Activated CD4-positive, CD25-positive, alpha-beta regulatory T cell treated with anti-CD3 and anti-CD28 coated beads, Interleukin-2, amount 50 U/mL, for 72 hours (primary cell): ENCODE measurements around the gene PYGM.

Experiments used
- DNase-seq: peaks from one replicate; pipeline ENCODE4 v3.0.0; 2021

Gene PYGM

GRCh38 chr11:64766881-64767280 lies 7.1 kb upstream of the PYGM start:
- DNase-seq, result peak; percentile 26

DNA sequence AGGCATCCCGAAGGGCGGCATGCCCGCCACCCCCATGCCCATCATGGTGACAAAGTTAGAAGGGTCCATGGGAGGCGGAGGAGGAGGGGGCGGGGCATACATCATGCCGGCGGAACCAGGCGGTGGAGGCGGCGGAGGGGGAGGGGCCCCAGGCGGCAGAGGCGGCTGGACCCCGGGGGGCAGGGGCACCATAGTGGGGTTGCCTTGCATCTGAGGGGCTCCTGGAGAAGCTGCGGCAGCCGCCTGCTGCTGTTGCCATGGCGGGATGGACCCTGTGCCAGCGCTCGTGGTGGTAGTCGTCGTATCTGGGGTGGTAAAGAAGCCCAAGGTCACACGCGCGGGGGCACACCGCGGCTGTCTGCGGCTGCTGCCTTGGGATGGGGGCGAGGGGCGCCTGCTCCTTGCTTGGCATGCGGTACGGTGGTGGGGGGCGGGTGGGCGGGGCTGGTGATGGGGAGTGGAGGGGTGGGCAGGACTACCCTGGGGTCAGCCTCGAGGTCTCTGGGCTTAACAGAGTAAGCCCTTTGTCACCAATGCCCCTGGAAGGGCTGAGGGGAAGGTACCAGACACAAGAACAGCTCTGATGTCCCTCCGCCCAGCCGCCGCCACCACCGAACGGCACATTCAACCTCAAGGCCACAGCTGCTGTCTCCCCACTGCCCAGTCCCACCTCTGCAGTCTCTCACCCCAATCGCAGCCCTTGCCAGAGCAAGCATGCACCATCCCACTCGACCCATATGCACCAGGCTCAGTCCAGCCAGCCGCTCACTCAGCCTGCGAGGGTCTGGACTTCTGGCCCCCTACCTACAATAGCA lies 6.3 kb upstream of the PYGM start:
- peak; percentile 30 for DNase-seq

GRCh38 chr11:64765291-64765850 lies 5.6 kb upstream of the PYGM start:
- DNase-seq, result peak; percentile 29

- peak; percentile 15 for DNase-seq
Observed at GRCh38 chr11:64764753-64765152, 5.0 kb upstream of the PYGM start.

DNA sequence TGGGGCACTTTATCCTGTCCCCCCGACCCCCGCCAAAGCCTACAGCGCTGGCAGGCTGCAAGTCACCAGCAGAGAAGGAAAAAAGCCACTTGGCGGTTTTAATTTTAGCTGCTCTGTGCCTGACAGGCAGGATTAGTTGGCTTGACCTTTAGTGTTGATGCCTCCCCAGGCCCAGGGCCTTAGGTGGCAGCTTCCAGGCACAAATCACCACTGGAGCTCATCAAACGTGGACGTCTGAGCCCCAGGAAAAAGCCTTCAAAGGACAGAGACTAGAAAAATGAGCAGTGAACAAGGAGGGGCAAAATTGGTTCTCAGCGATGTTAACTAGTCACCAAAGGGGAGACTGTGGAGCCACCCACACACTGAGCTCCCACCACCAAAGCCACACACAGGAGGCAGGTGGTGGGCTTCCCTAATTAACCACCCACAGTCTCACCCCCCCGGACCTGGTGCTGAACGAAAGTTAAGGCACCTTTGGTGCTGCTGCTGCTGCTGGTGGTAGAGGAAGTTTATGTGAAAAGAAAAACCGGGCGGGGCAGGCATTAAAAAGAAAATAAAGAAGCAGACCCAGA lies 4.4 kb upstream of the PYGM start:
- peak; percentile 32 for DNase-seq

GRCh38 chr11:64763526-64764039 lies 3.8 kb upstream of the PYGM start:
- DNase-seq, result peak; percentile 30

GRCh38 chr11:64762674-64763525 lies 3.1 kb upstream of the PYGM start:
- peak; percentile 28 for DNase-seq

- peak; percentile 28 for DNase-seq
Observed at GRCh38 chr11:64762277-64762673, 2.5 kb upstream of the PYGM start.

- DNase-seq, result peak; percentile 29
Observed at GRCh38 chr11:64760759-64761420, 1.1 kb upstream of the PYGM start.

DNA sequence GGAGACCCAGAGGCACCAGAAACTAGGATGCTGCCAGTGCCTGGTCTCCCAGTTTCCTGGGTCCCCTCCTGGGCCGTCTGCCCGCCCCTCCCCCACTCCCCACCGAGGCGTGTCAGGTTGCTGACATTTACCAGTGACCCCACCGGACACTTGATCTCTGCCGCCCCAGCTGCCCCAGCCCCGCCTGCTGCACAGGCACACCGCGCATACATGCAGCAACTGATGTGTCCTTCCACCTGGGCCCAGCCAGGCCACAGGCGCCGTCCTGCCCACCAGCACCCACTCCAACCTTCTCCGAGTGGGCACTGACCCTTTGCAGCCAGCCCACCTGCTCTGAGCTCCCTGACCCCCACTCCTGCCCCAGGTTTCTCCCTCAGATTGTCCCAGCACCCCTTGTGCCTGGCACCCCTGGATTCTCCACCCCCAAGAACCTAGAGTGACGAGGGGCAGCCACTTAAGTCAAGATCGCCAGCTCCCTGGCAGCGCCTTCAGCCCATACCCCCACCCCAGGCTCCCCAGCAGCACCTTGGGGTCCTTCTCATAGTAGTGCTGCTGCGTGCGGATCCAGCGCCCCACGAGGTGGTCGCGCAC lies 548 bp downstream of the PYGM start:
- DNase-seq, result no peak

DNA sequence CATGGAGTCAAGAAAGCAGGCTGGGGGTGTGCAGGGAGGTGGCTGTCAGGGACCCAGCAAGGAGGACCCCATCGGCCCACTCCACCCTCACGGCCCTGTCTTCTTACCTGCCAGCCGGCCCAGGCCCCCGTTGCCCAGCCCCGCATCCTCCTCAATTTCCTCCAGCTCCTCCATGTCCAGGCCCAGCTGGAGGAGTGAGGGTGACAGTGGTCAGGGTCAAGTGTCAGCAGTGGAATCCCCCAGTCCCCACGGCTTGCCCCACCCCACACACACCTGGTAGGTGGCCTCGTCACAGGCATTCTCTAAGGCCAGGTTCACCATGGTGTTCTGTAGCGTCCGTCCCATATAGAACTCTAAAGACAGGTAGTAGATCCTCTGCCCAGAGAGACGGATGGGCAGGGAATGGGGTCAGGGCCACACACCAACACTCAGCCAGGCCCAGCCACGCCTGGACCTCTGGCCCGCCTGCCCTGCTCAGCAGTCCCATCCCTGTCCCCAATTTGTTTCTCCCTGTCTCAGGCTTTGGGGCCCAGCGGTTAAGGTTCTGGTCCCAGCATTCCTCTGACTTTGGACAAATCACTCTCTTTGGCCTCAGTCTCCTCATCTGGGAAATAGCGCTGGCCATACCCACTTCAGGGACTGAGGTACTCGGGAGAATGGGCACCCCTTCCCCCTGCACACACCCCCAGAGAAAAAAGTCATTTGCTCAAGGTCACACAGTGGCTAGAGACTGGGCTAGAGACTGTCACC lies 1.3 kb downstream of the PYGM start:
- no peak for DNase-seq

- peak; percentile 23 for DNase-seq
Observed at GRCh38 chr11:64757549-64758329, 2.0 kb downstream of the PYGM start.

- DNase-seq, result no peak
Observed at GRCh38 chr11:64755681-64756361, 4.0 kb downstream of the PYGM start.

GRCh38 chr11:64754919-64755662 lies 4.7 kb downstream of the PYGM start:
- DNase-seq, result no peak

GRCh38 chr11:64754124-64754918 lies 5.5 kb downstream of the PYGM start:
- no peak for DNase-seq

- no peak for DNase-seq
Observed at GRCh38 chr11:64753380-64754123, 6.2 kb downstream of the PYGM start.

DNA sequence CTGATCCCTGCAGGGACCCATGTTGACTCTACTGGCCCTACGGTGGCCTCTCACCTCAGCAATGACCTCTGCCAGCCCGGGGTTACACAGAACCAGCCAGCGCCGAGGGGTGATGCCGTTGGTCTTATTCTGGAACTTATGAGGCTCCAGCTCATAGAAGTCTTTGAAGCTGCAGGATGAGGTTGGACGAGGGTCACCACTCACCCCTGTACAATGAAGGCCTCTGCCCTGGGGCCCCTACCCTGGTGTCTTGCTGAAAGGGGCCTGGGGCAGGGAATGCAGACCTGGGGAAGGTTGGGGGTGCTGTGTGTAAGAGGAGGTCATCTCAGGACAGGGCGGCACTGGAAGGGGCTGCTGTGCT lies 6.8 kb downstream of the PYGM start:
- DNase-seq, result no peak
